Thyroid gland (tissue), 4 donors: ENCODE measurements around the gene CCDC126.

Source experiments
- POLR2A ChIP-seq, 2 donors: fragments of 450-650 bp; IDR thresholded peaks; one replicate each; pipeline ENCODE4 v1.6.1; 2017; ENCODE audit warnings: antibody characterized with exemption in 2 of 2, mild to moderate bottlenecking in 2 of 2, moderate library complexity in 1 of 2
- TF ChIP-seq, protein P1 (sequence below), 6 experiments: fragments of 200-600 bp in 3 of 6; fragments of 450-650 bp in 3 of 6; sonication (generic) in 3 of 6; IDR thresholded peaks; one replicate each; pipeline ENCODE4 v1.5.1; 2016 to 2019; ENCODE audit warnings: antibody characterized with exemption in 6 of 6, mild to moderate bottlenecking in 2 of 6, inconsistent platforms in 1 of 6, moderate library complexity in 1 of 6

DNA sequence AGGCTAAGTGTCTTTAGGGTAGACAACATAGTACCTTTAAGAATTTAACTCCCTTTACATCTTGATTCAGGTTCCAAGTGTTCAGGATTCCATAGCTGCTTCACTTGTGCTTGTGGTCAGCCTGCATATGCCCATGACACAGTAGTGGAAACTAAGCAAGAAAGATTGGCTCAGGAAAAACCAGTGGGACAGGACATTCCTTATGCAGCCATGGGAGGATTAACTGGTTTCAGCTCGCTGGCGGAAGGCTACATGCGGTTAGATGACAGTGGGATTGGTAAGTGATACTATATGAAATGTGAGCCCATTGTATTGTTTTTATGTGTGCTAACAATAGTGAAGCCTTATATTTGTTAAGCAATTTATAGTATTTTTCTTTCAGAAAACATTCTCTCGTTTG, 94.1 kb downstream of the CCDC126 start:
- TF ChIP-seq, protein P1, sequence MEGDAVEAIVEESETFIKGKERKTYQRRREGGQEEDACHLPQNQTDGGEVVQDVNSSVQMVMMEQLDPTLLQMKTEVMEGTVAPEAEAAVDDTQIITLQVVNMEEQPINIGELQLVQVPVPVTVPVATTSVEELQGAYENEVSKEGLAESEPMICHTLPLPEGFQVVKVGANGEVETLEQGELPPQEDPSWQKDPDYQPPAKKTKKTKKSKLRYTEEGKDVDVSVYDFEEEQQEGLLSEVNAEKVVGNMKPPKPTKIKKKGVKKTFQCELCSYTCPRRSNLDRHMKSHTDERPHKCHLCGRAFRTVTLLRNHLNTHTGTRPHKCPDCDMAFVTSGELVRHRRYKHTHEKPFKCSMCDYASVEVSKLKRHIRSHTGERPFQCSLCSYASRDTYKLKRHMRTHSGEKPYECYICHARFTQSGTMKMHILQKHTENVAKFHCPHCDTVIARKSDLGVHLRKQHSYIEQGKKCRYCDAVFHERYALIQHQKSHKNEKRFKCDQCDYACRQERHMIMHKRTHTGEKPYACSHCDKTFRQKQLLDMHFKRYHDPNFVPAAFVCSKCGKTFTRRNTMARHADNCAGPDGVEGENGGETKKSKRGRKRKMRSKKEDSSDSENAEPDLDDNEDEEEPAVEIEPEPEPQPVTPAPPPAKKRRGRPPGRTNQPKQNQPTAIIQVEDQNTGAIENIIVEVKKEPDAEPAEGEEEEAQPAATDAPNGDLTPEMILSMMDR (IDR thresholded peaks at IDR 0.05) = no peak
- TF ChIP-seq POLR2A (IDR thresholded peaks at IDR 0.05) = no peak
